H1 (cell line): ENCODE data around the gene STAC. TPM values are rescaled to one million over a fixed set of nuclear protein-coding genes. Genes with fewer than 3 reads are reported as not detected.

Experiments used
- CTCF ChIA-PET: fragments of 300-600 bp; sonication (Branson Sonifier 250); formaldehyde crosslinking; loops from one replicate; lab custom pipeline; 2021; ENCODE audit not compliant: partially characterized antibody; lab: Charles Lee
- POLR2A ChIA-PET: fragments of 300-600 bp; sonication (Branson Sonifier 250); formaldehyde crosslinking; loops from one replicate; lab custom pipeline; 2021; ENCODE audit warnings: inconsistent platforms; ENCODE audit not compliant: partially characterized antibody; lab: Charles Lee
- DNase-seq, 2 experiments: peaks; one replicate each; pipeline versions ENCODE4 v3.0.0 to v3.0.0-alpha.2; 2010 to 2022; ENCODE audit warnings: low spot score in 2 of 2, low read depth in 1 of 2, mixed read lengths in 1 of 2
- FAIRE-seq: peaks from 2 replicates; lab custom pipeline; 2011; peaks lifted over from hg19 to GRCh38; lab: Jason Lieb, UNC
- H2AFZ ChIP-seq: 2 replicates; pipeline ENCODE4 v1.8.1; 2012; ENCODE audit warnings: low read length, inconsistent platforms
- H2AK5ac ChIP-seq: 2 replicates; pipeline ENCODE4 v1.6.1; 2013; ENCODE audit warnings: low read depth, low read length
- H2BK120ac ChIP-seq: replicated peaks from 2 replicates; pipeline ENCODE3; 2013; ENCODE audit warnings: low read depth, low read length, inconsistent platforms
- H2BK12ac ChIP-seq: 2 replicates; pipeline ENCODE4 v1.6.1; 2013; ENCODE audit warnings: low read depth, low read length
- H2BK15ac ChIP-seq: 2 replicates; pipeline ENCODE4 v1.6.1; 2013; ENCODE audit warnings: low read length
- H2BK20ac ChIP-seq: 2 replicates; pipeline ENCODE4 v1.6.1; 2013; ENCODE audit warnings: low read length
- H2BK5ac ChIP-seq: 2 replicates; pipeline ENCODE4 v1.6.1; 2013; ENCODE audit warnings: low read depth, low read length
- H3K14ac ChIP-seq: 2 replicates; pipeline ENCODE4 v1.6.1; 2013; ENCODE audit warnings: inconsistent platforms; ENCODE audit not compliant: insufficient read length
- H3K18ac ChIP-seq: 2 replicates; pipeline ENCODE4 v1.6.1; 2013; ENCODE audit warnings: low read length; ENCODE audit errors: extremely low read depth
- H3K23ac ChIP-seq: 2 replicates; pipeline ENCODE4 v1.6.1; 2013; ENCODE audit warnings: inconsistent platforms; ENCODE audit not compliant: insufficient read length
- H3K23me2 ChIP-seq: 2 replicates; pipeline ENCODE4 v1.6.1; 2013; ENCODE audit warnings: low read depth, low read length
- H3K27ac ChIP-seq: 2 replicates; pipeline ENCODE4 v1.6.1; 2011; ENCODE audit warnings: low read depth, low read length, inconsistent platforms
- H3K27me3 ChIP-seq, 4 experiments: replicated peaks in 1 of 4; 1 replicate in 1 of 4; 2 replicates in 3 of 4; pipeline versions ENCODE4 v1.6.1 to v1.8.1; 2011 to 2013; ENCODE audit warnings: low read length in 3 of 4, mild to moderate bottlenecking in 3 of 4, inconsistent platforms in 2 of 4, mixed read lengths in 2 of 4, moderate library complexity in 1 of 4; ENCODE audit not compliant: control insufficient read depth in 3 of 4, insufficient read depth in 3 of 4; ENCODE audit errors: extremely low read depth in 1 of 4
- H3K36me3 ChIP-seq, 4 experiments: 2 replicates each; pipeline versions ENCODE4 v1.6.1 to v1.8.1; 2011 to 2013; ENCODE audit warnings: mild to moderate bottlenecking in 4 of 4, low read length in 3 of 4, moderate library complexity in 2 of 4, control low read depth in 1 of 4, inconsistent platforms in 1 of 4; ENCODE audit not compliant: insufficient read depth in 4 of 4, control insufficient read depth in 2 of 4
- H3K4ac ChIP-seq: replicated peaks from 2 replicates; pipeline ENCODE3; 2013; ENCODE audit warnings: low read length, low read depth, mixed read lengths, inconsistent platforms; ENCODE audit not compliant: insufficient read length
- H3K4me1 ChIP-seq, 4 experiments: replicated peaks in 1 of 4; 1 replicate in 1 of 4; 2 replicates in 3 of 4; pipeline versions ENCODE4 v1.6.1 to v1.8.1; 2011 to 2013; ENCODE audit warnings: low read length in 3 of 4, inconsistent platforms in 2 of 4, mixed read lengths in 1 of 4; ENCODE audit not compliant: insufficient read depth in 4 of 4, control insufficient read depth in 3 of 4
- H3K4me2 ChIP-seq, 2 experiments: 2 replicates each; pipeline versions ENCODE4 v1.6.1 to v1.8.1; 2011 to 2013; ENCODE audit warnings: low read depth in 2 of 2, low read length in 2 of 2, control low read depth in 1 of 2, inconsistent platforms in 1 of 2, mild to moderate bottlenecking in 1 of 2; ENCODE audit not compliant: insufficient read depth in 1 of 2
- H3K4me3 ChIP-seq, 4 experiments: fragments of 200-600, 300-600 bp in 1 of 4; sonication (generic), shearing (Covaris generic), sonication (Bioruptor Twin) in 1 of 4; 2 replicates each; pipeline versions ENCODE4 v1.5.1 to v1.8.1; 2011 to 2016; ENCODE audit warnings: low read length in 4 of 4, low read depth in 3 of 4, control low read depth in 2 of 4, inconsistent platforms in 2 of 4, mild to moderate bottlenecking in 2 of 4, mixed read lengths in 1 of 4, moderate library complexity in 1 of 4; ENCODE audit not compliant: insufficient read depth in 2 of 4; ENCODE audit errors: extremely low read depth in 1 of 4
- H3K56ac ChIP-seq: replicated peaks from 2 replicates; pipeline ENCODE3; 2013; ENCODE audit warnings: low read depth, mild to moderate bottlenecking, mixed read lengths, low read length, inconsistent platforms; ENCODE audit not compliant: insufficient read length
- H3K79me1 ChIP-seq: 2 replicates; pipeline ENCODE4 v1.6.1; 2013; ENCODE audit warnings: low read depth, low read length, control low read depth
- H3K79me2 ChIP-seq, 2 experiments: 2 replicates each; pipeline versions ENCODE4 v1.6.1 to v1.8.1; 2012 to 2013; ENCODE audit warnings: low read length in 2 of 2, mild to moderate bottlenecking in 2 of 2, inconsistent platforms in 1 of 2; ENCODE audit not compliant: insufficient read depth in 2 of 2, control insufficient read depth in 1 of 2
- H3K9ac ChIP-seq, 4 experiments: replicated peaks in 1 of 4; 1 replicate in 1 of 4; 2 replicates in 3 of 4; pipeline versions ENCODE4 v1.6.1 to v1.8.1; 2011 to 2013; ENCODE audit warnings: low read depth in 3 of 4, low read length in 3 of 4, control low read depth in 2 of 4, mild to moderate bottlenecking in 2 of 4, moderate library complexity in 2 of 4, inconsistent platforms in 1 of 4; ENCODE audit errors: extremely low read depth in 1 of 4
- H3K9me3 ChIP-seq, 2 experiments: 2 replicates each; pipeline versions ENCODE4 v1.6.1 to v1.8.1; 2012 to 2013; ENCODE audit warnings: mild to moderate bottlenecking in 2 of 2, moderate library complexity in 2 of 2, control low read depth in 1 of 2, inconsistent platforms in 1 of 2, low read depth in 1 of 2, low read length in 1 of 2, mixed read lengths in 1 of 2; ENCODE audit not compliant: insufficient read depth in 2 of 2
- H4K20me1 ChIP-seq, 2 experiments: replicated peaks in 1 of 2; 2 replicates each; pipeline versions ENCODE3 to v1.8.1; 2011 to 2013; ENCODE audit warnings: inconsistent platforms in 2 of 2, low read length in 2 of 2, mild to moderate bottlenecking in 1 of 2; ENCODE audit not compliant: insufficient read depth in 2 of 2, control insufficient read depth in 1 of 2
- H4K5ac ChIP-seq: 2 replicates; pipeline ENCODE4 v1.6.1; 2013; ENCODE audit warnings: low read length, low read depth, mixed read lengths, inconsistent platforms; ENCODE audit not compliant: insufficient read length
- H4K8ac ChIP-seq: 2 replicates; pipeline ENCODE4 v1.8.0; 2013; ENCODE audit warnings: mild to moderate bottlenecking, moderate library complexity, low read length, inconsistent platforms; ENCODE audit not compliant: insufficient read depth; ENCODE audit errors: extremely low read depth
- H4K91ac ChIP-seq: replicated peaks from 2 replicates; pipeline ENCODE3; 2013; ENCODE audit warnings: low read length, mixed read lengths, inconsistent platforms; ENCODE audit not compliant: insufficient read length
- ATF3 ChIP-seq: IDR thresholded peaks from 2 replicates; pipeline ENCODE4 v1.6.1; 2011; ENCODE audit warnings: low read depth, mild to moderate bottlenecking, low read length; ENCODE audit not compliant: insufficient read depth
- BRCA1 ChIP-seq: IDR thresholded peaks from 2 replicates; pipeline ENCODE4 v1.6.1; 2012; ENCODE audit warnings: low read depth, low read length, improper control_type of control experiment
- CHD1 ChIP-seq: IDR thresholded peaks from 2 replicates; pipeline ENCODE4 v1.6.1; 2012; ENCODE audit warnings: low read depth, low read length, improper control_type of control experiment
- CREB1 ChIP-seq: IDR thresholded peaks from 2 replicates; pipeline ENCODE4 v1.6.1; 2012; ENCODE audit warnings: inconsistent platforms
- CTCF ChIP-seq, 3 experiments: IDR thresholded peaks; 1 replicate in 2 of 3; 2 replicates in 1 of 3; pipeline versions ENCODE4 v1.5.1 to v1.6.1; 2011; ENCODE audit warnings: low read length in 3 of 3, mild to moderate bottlenecking in 3 of 3, inconsistent platforms in 2 of 3, low read depth in 1 of 3, moderate library complexity in 1 of 3; ENCODE audit not compliant: insufficient read depth in 1 of 3; ENCODE audit errors: control extremely low read depth in 1 of 3
- JUND ChIP-seq: IDR thresholded peaks from 2 replicates; pipeline ENCODE4 v1.6.1; 2011; ENCODE audit warnings: mild to moderate bottlenecking, improper control_type of control experiment, low read length
- KDM4A ChIP-seq: IDR thresholded peaks from one replicate; pipeline ENCODE4 v1.7.1; 2012; ENCODE audit warnings: low read depth, mild to moderate bottlenecking, moderate library complexity, low read length, inconsistent platforms; ENCODE audit not compliant: severe bottlenecking
- RAD21 ChIP-seq, 2 experiments: IDR thresholded peaks in 1 of 2; conservative IDR thresholded peaks in 1 of 2; 2 replicates each; pipeline ENCODE4 v1.6.1; 2011; ENCODE audit warnings: low read depth in 2 of 2, low read length in 2 of 2, improper control_type of control experiment in 1 of 2, inconsistent platforms in 1 of 2, mild to moderate bottlenecking in 1 of 2, moderate library complexity in 1 of 2
- SIN3A ChIP-seq, 2 experiments: IDR thresholded peaks in 1 of 2; conservative IDR thresholded peaks in 1 of 2; 2 replicates each; pipeline ENCODE4 v1.6.1; 2011 to 2012; ENCODE audit warnings: low read length in 2 of 2, improper control_type of control experiment in 1 of 2, low read depth in 1 of 2, mild to moderate bottlenecking in 1 of 2
- TCF12 ChIP-seq: IDR thresholded peaks from 2 replicates; pipeline ENCODE4 v1.6.1; 2011; ENCODE audit warnings: low read depth, mild to moderate bottlenecking, low read length
- TEAD4 ChIP-seq: IDR thresholded peaks from 2 replicates; pipeline ENCODE4 v1.6.1; 2012; ENCODE audit warnings: low read depth, low read length, inconsistent platforms, mixed read lengths
- YY1 ChIP-seq: IDR thresholded peaks from 2 replicates; pipeline ENCODE4 v1.6.1; 2011; ENCODE audit warnings: low read depth, mild to moderate bottlenecking, low read length
- polyA plus RNA-seq, 7 experiments: library from polyadenylated mRNA; depleted of rRNA in 3 of 7; stranded (reverse) in 5 of 7; unstranded in 2 of 7; fragments of >200 nt in 5 of 7; fragments of 200-250 nt in 2 of 7; gene quantifications; 1 replicate in 5 of 7; 2 replicates in 1 of 7; 4 replicates in 1 of 7; pipeline versions ENCODE4 v1.2.1 to v1.2.3, GENCODE V29; 2011 to 2013; ENCODE audit warnings: missing spikeins in 2 of 7, mixed read lengths in 2 of 7
- total RNA-seq: library from RNA; stranded (reverse); fragmentation: NEBNext Ultra II Directional; extraction: Animal tissue kit (Norgen Biotek cat#: 25700); gene quantifications from 2 replicates; pipeline ENCODE4 v1.2.1, GENCODE V29; 2021

The STAC gene
- total and polyA plus RNA-seq, 2 of the 8 experiments (the other 6 are each of a cell fraction or from before 2014, with no cell fraction given): 8.0 to 18.1 TPM

- no peak overlapping the region for H3K23ac ChIP-seq
- no peak overlapping the region for H3K4ac ChIP-seq
- CTCF ChIA-PET: interaction anchor here (1.1 kb wide), 1 partner anchor 47 kb away, joined by 3 read pairs; no protein-coding TSS in a partner anchor
Observed at GRCh38 chr3:36332139-36332538, 48.2 kb upstream of the STAC start.

More at GRCh38 chr3:36332139-36332538, 48.2 kb upstream of the STAC start:
- H3K9me3 ChIP-seq: no peaks in the 10 kb centered on the region
- no peak for FAIRE-seq
- POLR2A ChIA-PET: no interaction called here
- no peak overlapping the region for H4K5ac ChIP-seq
- no peak overlapping the region for H4K91ac ChIP-seq
- no peak overlapping the region for H2AFZ ChIP-seq
- no peaks in the 10 kb centered on the region for H3K79me1 ChIP-seq
- H3K4me3 ChIP-seq: no peak overlapping the region
- no peak for DNase-seq
- no peak overlapping the region for H2BK12ac ChIP-seq
- peaks cover 0 to 1% (median 0%) of the 10 kb centered on the region in 4 experiments; a peak in 1 of 7 replicates for H3K27me3 ChIP-seq
- H2BK15ac ChIP-seq: no peak overlapping the region
- H3K27ac ChIP-seq: no peak overlapping the region
- H3K9ac ChIP-seq: no peak overlapping the region
- no peaks in the 10 kb centered on the region for H3K23me2 ChIP-seq
- H3K36me3 ChIP-seq: no peaks in the 10 kb centered on the region
- H3K4me1 ChIP-seq: no peaks in the 10 kb centered on the region; a peak in 1 of 7 replicates
- no peak overlapping the region for H2AK5ac ChIP-seq
- H3K4me2 ChIP-seq: no peak overlapping the region
- H2BK20ac ChIP-seq: no peak overlapping the region
- no peaks in the 10 kb centered on the region for H3K79me2 ChIP-seq
- H3K14ac ChIP-seq: no peak overlapping the region
- H2BK5ac ChIP-seq: no peak overlapping the region
- H3K18ac ChIP-seq: no peak overlapping the region
- H2BK120ac ChIP-seq: no peak overlapping the region
- TF ChIP-seq CTCF (IDR thresholded peaks at IDR 0.05; ENCODE audit: control extremely low read depth in 1 of 3, insufficient read depth in 1 of 3, low read depth in 1 of 3, low read length in 3 of 3): no peak
- TF ChIP-seq SIN3A (conservative IDR thresholded peaks at IDR 0.05 in 1 of 2, IDR thresholded peaks at IDR 0.05 in 1 of 2; ENCODE audit: low read depth in 1 of 2, low read length in 2 of 2): no peak
- no peak for TF ChIP-seq TCF12
- TF ChIP-seq CREB1: no peak
- no peak for TF ChIP-seq KDM4A
- no peak for TF ChIP-seq CHD1
- no peak for TF ChIP-seq YY1
- no peak for TF ChIP-seq TEAD4
- no peak for TF ChIP-seq ATF3
- TF ChIP-seq BRCA1: no peak
- TF ChIP-seq RAD21 (IDR thresholded peaks at IDR 0.05 in 1 of 2, conservative IDR thresholded peaks at IDR 0.05 in 1 of 2; ENCODE audit: low read depth in 2 of 2, low read length in 2 of 2): no peak
- TF ChIP-seq JUND: no peak
- H4K8ac ChIP-seq: no peak overlapping the region
- no peak overlapping the region for H3K56ac ChIP-seq
- no peaks in the 10 kb centered on the region for H4K20me1 ChIP-seq
